Measurements from ENCODE around the gene STEAP3. TPM values are rescaled to one million over a fixed set of nuclear protein-coding genes. Genes with fewer than 3 reads are reported as not detected.

STEAP3 gene
- polyA plus RNA-seq, 4 donors = 1.3 to 19.2 (median 3.2) TPM

DNA sequence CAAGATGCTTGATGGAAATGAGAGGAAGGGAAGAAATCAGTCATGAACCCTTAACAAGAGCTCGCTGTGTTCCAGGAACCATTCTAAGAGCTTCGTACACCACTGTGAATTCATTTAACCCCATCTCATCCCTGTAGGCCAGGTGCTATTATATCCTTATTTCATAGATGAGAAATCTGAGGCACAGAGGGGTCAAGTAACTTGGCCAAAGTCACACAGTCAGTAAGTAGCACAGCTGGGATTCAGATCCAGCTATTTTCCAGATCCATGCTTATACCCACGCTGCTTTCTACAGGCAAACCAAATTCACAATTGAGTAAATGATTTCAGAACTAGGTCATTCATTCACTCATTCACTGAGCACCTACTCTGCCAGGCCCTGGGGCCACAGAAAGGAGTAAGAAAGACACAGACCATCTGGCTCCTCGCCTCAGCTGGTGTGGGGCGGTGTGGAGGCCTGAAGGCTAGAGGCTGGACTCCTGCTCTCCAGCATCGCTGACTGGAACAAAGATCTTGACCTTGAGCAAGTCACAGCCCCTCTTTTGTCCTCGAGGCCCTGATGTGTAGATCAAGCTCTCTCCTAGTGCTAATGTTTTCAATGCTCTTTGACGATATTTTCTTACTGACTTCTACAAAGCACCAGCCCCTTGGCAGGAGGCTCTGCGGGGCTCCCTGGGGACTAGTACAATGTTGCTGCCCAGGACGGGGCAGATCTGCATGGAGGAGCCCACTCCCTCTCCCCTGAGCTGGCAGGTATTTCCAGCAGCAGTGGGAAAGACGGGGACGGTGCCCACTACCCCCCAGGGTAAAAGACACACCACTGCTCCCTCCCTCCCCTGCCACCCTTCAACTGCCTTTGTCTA, 26.5 kb downstream of the STEAP3 start:
- no peak for DNase-seq

DNA sequence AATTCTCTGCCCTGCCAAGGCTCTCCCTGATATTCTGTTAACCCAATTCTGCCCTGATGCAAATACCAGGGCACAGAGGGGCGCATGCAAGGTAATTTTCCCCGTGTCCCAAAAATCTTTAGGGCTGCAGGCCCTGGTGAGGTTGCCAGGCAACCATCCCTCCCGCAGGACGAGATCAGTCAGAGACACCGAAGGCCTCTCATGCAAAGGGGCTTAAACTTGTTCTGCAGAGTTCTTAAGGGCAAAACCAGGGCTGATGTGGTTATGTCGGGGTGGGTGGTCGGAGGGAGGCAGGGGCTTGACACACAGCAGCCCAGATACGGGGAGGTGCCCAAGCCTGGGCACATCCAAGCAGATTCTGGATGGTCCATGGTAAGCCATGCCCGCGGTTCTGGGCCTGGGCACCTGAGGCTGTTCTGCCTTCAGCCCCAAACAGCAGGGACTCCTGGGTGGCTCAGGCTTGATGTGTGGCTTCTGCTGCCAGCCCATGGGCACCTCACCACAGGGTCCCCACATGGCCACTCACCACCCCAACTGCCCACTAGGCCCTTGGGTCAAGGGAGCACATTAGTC, 27.2 kb downstream of the STEAP3 start:
- H3K27ac ChIP-seq (ENCODE audit: low read depth in 1 of 3, low read length in 2 of 3) = no peak overlapping the region
- H3K36me3 ChIP-seq (ENCODE audit: control insufficient read depth in 3 of 3, insufficient read depth in 2 of 3, low read depth in 1 of 3, low read length in 3 of 3) = no peaks in the 10 kb centered on the region
- WGBS, 3 donors = 86 to 92% (median 87%) methylated on average over 10 of the region's 10 CpGs
- DNase-seq = no peak
- no peak overlapping the region for H3K4me3 ChIP-seq (ENCODE audit: low read depth in 1 of 3, low read length in 3 of 3)
- FAIRE-seq = no peak
- H3K9me3 ChIP-seq (ENCODE audit: control insufficient read depth in 2 of 2, insufficient read depth in 1 of 2, low read depth in 1 of 2, low read length in 1 of 2) = peaks cover 0 to under 1% of the 10 kb centered on the region in 2 donors
- no peaks in the 10 kb centered on the region for H3K4me1 ChIP-seq (ENCODE audit: control insufficient read depth in 3 of 3, insufficient read depth in 2 of 3, low read depth in 1 of 3, low read length in 2 of 3)
- H3K27me3 ChIP-seq (ENCODE audit: control insufficient read depth in 3 of 3, insufficient read depth in 3 of 3, low read length in 3 of 3) = no peaks in the 10 kb centered on the region

More for the DNA sequence above, 26.5 kb downstream of the STEAP3 start:
- Histone ChIP-seq H3K36me3 (ENCODE audit: control insufficient read depth in 3 of 3, insufficient read depth in 2 of 3, low read depth in 1 of 3, low read length in 3 of 3) (no peaks in the 10 kb centered on the region), H3K4me3 (ENCODE audit: low read depth in 1 of 3, low read length in 3 of 3) (no peak overlapping the region), H3K9me3 (ENCODE audit: control insufficient read depth in 2 of 2, insufficient read depth in 1 of 2, low read depth in 1 of 2, low read length in 1 of 2) (peaks cover 0 to 5% of the 10 kb centered on the region in 2 donors), H3K27ac (ENCODE audit: low read depth in 1 of 3, low read length in 2 of 3) (no peak overlapping the region), H3K27me3 (ENCODE audit: control insufficient read depth in 3 of 3, insufficient read depth in 3 of 3, low read length in 3 of 3) (no peaks in the 10 kb centered on the region), H3K4me1 (ENCODE audit: control insufficient read depth in 3 of 3, insufficient read depth in 2 of 3, low read depth in 1 of 3, low read length in 2 of 3) (no peaks in the 10 kb centered on the region)
- no peak for FAIRE-seq
- WGBS, 3 donors = 77 to 83% (median 81%) methylated on average over 12 of the region's 12 CpGs

DNA sequence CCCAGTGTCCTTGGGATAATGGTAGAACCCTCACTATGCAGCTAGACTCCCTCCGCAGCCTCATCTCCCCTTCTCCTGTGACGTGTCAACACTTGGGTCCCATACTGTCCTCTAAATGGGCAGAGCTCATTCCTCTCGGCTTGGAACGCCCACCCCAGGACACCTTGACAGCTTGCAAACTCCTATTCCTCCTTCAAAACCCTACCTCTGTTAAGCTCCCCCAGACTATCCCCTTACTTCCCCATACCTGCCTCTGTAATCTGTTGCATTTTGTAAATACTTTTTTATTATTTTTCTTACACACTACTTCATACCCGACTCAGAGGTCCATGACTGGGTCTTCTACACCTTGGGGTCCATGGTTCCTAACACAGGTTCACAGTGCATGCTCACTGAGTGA, 28.0 kb downstream of the STEAP3 start:
- 88 to 96% (median 94%) methylated on average over 5 of the region's 5 CpGs for WGBS, 3 donors
- Histone ChIP-seq H3K9me3 (ENCODE audit: control insufficient read depth in 2 of 2, insufficient read depth in 1 of 2, low read depth in 1 of 2, low read length in 1 of 2) (no peaks in the 10 kb centered on the region), H3K27ac (ENCODE audit: low read depth in 1 of 3, low read length in 2 of 3) (no peak overlapping the region), H3K4me1 (ENCODE audit: control insufficient read depth in 3 of 3, insufficient read depth in 2 of 3, low read depth in 1 of 3, low read length in 2 of 3) (no peaks in the 10 kb centered on the region), H3K4me3 (ENCODE audit: low read depth in 1 of 3, low read length in 3 of 3) (no peak overlapping the region), H3K36me3 (ENCODE audit: control insufficient read depth in 3 of 3, insufficient read depth in 2 of 3, low read depth in 1 of 3, low read length in 3 of 3) (no peaks in the 10 kb centered on the region), H3K27me3 (ENCODE audit: control insufficient read depth in 3 of 3, insufficient read depth in 3 of 3, low read length in 3 of 3) (no peaks in the 10 kb centered on the region)
- FAIRE-seq (no peak), DNase-seq (no peak)

DNA sequence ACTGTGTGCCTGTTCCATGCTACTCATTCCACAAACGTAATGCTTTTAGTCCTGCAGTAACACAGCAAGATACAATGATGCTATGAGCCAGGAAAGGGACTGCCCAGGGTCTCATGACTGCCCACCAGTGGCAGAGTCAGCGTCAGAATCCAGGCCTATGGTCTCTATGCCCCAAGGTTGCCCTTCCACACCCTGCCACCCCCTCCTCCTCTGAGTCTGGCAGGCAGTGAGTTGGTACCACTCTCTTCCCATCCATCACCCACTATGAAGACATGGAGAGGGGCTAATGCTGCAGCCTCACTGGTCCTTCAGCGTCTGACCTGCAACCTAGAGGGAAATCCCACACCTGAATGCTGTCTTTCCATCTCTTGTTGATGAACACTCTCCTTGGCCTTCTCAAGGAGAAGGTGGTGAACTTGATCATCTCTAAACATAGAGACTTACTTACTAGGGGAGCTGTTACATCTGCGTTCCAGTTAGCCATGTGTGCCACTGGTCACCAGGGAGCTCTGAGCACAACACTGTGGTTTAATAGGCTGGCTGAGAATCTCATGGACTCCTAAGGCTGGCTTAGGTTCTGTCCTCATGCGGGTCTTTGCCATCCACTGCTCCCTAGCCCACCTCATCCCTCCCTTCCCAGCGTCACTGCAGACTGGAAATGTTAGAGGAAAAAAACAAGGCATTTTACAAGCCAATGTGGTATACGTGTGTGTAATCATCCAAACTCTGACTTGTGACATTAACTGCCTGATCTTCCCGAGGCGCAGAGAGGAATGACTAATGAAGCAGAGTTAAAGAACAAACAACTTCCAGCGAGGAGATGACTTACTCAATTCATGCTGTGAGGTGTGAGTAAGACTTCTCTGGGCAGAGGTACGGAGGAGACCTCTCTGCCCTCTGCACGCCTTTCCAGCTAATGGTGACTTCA, 28.8 kb downstream of the STEAP3 start:
- Histone ChIP-seq H3K36me3 (ENCODE audit: control insufficient read depth in 3 of 3, insufficient read depth in 2 of 3, low read depth in 1 of 3, low read length in 3 of 3) (no peaks in the 10 kb centered on the region), H3K4me3 (ENCODE audit: low read depth in 1 of 3, low read length in 3 of 3) (no peak overlapping the region), H3K27ac (ENCODE audit: low read depth in 1 of 3, low read length in 2 of 3) (no peak overlapping the region), H3K27me3 (ENCODE audit: control insufficient read depth in 3 of 3, insufficient read depth in 3 of 3, low read length in 3 of 3) (no peaks in the 10 kb centered on the region), H3K9me3 (ENCODE audit: control insufficient read depth in 2 of 2, insufficient read depth in 1 of 2, low read depth in 1 of 2, low read length in 1 of 2) (no peaks in the 10 kb centered on the region), H3K4me1 (ENCODE audit: control insufficient read depth in 3 of 3, insufficient read depth in 2 of 3, low read depth in 1 of 3, low read length in 2 of 3) (no peaks in the 10 kb centered on the region)
- 76 to 80% (median 77%) methylated on average over 12 of the region's 12 CpGs for WGBS, 3 donors
- FAIRE-seq (no peak), DNase-seq (no peak)

DNA sequence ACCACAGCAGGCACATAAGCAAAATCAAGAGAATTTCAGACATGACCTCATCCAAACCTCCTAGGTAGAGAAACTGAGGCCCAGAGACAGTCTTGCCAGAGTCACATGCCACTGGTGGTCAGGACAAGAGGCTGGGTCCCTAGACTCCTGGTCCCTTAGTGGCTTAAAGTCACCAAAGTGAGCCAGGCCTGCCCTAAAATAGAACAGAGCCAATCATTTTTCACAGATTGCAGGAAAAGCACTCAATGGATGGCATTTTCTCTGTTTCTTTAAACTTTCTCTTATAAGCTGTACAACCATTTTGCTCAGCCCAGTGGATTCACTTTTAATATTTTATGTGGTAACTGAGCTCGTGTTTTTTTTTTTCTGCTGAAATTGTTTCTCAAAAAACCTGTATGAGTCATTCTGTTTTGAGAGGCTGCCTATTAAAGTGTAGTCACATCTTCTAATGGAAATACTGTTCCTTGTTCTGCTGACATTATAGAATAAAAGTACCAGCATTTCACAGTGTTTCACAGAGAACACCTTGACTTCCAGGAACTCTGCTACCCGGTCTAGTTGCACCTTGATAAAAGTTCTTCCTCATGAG, 29.6 kb downstream of the STEAP3 start:
- no peak overlapping the region for H3K4me3 ChIP-seq (ENCODE audit: low read depth in 1 of 3, low read length in 3 of 3)
- no peak overlapping the region for H3K27ac ChIP-seq (ENCODE audit: low read depth in 1 of 3, low read length in 2 of 3)
- DNase-seq (no peak), FAIRE-seq (no peak)
- no peaks in the 10 kb centered on the region for H3K4me1 ChIP-seq (ENCODE audit: control insufficient read depth in 3 of 3, insufficient read depth in 2 of 3, low read depth in 1 of 3, low read length in 2 of 3)
- 61 to 68% (median 62%) methylated on average over 2 of the region's 2 CpGs for WGBS, 3 donors
- H3K27me3 ChIP-seq (ENCODE audit: control insufficient read depth in 3 of 3, insufficient read depth in 3 of 3, low read length in 3 of 3) = no peaks in the 10 kb centered on the region
- H3K9me3 ChIP-seq (ENCODE audit: control insufficient read depth in 2 of 2, insufficient read depth in 1 of 2, low read depth in 1 of 2, low read length in 1 of 2) = no peaks in the 10 kb centered on the region
- H3K36me3 ChIP-seq (ENCODE audit: control insufficient read depth in 3 of 3, insufficient read depth in 2 of 3, low read depth in 1 of 3, low read length in 3 of 3) = no peaks in the 10 kb centered on the region

DNA sequence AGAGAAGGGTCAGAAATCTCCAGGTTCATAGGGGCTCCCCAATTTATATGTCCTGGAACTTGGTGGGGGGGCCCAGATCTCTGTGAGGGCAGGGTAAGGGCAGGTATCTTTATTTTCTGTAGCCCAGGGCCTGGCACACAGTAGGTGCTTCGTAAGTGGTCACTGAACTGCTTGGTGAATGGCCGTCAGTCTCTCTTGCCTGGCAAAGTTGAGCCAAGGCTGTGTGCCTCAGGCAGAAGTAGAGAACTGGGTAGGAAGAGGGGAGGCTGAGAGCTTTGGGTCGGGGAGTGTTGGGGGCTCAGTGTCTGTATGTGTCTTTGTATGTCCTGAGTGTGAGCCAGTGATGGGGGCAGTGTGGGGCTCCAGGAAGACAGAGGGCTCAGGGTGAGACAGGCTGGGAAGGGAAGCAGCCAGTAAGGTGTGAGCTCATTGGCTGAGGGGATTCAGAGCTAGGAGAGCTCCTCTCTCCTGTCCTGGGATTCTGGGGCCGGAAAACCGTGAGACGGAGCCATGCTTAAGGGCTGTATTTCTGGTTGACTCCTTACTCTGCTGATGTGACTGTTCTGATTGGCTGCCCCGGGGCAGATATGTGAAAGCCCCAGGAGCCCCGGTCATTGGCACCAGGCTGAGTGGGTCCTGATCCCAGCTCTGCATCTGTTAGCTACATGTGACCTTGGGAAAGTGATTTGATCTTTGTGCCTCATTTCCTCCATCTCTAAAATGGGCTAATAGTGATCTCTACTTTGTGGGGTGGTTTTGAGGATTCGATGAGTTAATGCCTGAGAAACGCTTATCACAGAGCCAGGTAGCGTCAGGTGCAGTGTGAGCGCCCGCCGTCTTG, 30.3 kb downstream of the STEAP3 start:
- Histone ChIP-seq H3K36me3 (ENCODE audit: control insufficient read depth in 3 of 3, insufficient read depth in 2 of 3, low read depth in 1 of 3, low read length in 3 of 3) (no peaks in the 10 kb centered on the region), H3K27ac (ENCODE audit: low read depth in 1 of 3, low read length in 2 of 3) (no peak overlapping the region), H3K27me3 (ENCODE audit: control insufficient read depth in 3 of 3, insufficient read depth in 3 of 3, low read length in 3 of 3) (no peaks in the 10 kb centered on the region), H3K4me3 (ENCODE audit: low read depth in 1 of 3, low read length in 3 of 3) (no peak overlapping the region), H3K4me1 (ENCODE audit: control insufficient read depth in 3 of 3, insufficient read depth in 2 of 3, low read depth in 1 of 3, low read length in 2 of 3) (no peaks in the 10 kb centered on the region), H3K9me3 (ENCODE audit: control insufficient read depth in 2 of 2, insufficient read depth in 1 of 2, low read depth in 1 of 2, low read length in 1 of 2) (no peaks in the 10 kb centered on the region)
- WGBS, 3 donors = 90 to 94% (median 90%) methylated on average over 14 of the region's 14 CpGs
- no peak for FAIRE-seq
- DNase-seq = no peak

DNA sequence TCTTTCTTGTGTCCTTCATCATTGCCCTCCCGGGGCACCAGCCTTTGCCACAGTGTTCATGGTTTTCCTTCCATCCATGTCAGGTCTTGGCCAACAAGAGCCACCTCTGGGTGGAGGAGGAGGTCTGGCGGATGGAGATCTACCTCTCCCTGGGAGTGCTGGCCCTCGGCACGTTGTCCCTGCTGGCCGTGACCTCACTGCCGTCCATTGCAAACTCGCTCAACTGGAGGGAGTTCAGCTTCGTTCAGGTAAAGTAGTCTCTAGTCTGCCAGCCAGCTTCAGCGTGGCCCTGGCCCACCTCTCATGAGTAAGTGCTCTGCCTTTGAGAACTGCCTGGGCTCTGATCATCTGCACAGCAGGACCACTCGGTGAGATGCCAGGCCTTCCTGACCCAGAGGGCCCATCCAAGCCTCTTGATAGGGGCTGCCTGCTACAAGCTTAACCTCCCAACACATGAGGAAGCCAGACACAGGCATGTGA, 31.0 kb downstream of the STEAP3 start:
- H3K4me1 ChIP-seq (ENCODE audit: control insufficient read depth in 3 of 3, insufficient read depth in 2 of 3, low read depth in 1 of 3, low read length in 2 of 3) = no peaks in the 10 kb centered on the region
- H3K36me3 ChIP-seq (ENCODE audit: control insufficient read depth in 3 of 3, insufficient read depth in 2 of 3, low read depth in 1 of 3, low read length in 3 of 3) = no peaks in the 10 kb centered on the region
- FAIRE-seq (no peak), DNase-seq (no peak)
- 92 to 98% (median 96%) methylated on average over 10 of the region's 10 CpGs for WGBS, 3 donors
- H3K27ac ChIP-seq (ENCODE audit: low read depth in 1 of 3, low read length in 2 of 3) = no peak overlapping the region
- H3K4me3 ChIP-seq (ENCODE audit: low read depth in 1 of 3, low read length in 3 of 3) = no peak overlapping the region
- no peaks in the 10 kb centered on the region for H3K27me3 ChIP-seq (ENCODE audit: control insufficient read depth in 3 of 3, insufficient read depth in 3 of 3, low read length in 3 of 3)
- H3K9me3 ChIP-seq (ENCODE audit: control insufficient read depth in 2 of 2, insufficient read depth in 1 of 2, low read depth in 1 of 2, low read length in 1 of 2) = no peaks in the 10 kb centered on the region

All from small intestine (tissue), 7 donors.